Measurements from ENCODE around the gene SLC7A9. TPM values are rescaled to one million over a fixed set of nuclear protein-coding genes. Genes with fewer than 3 reads are reported as not detected.

The SLC7A9 gene
- total and polyA plus RNA-seq, 2 experiments from 2014 or later: 0.19 TPM; not detected in 1

GRCh38 chr19:32878988-32879387, 9.4 kb upstream of the SLC7A9 start:
- H2AFZ ChIP-seq: no peak overlapping the region
- DNase-seq (ENCODE audit: low spot score) (no peak), ATAC-seq (no peak)
- Mint-ChIP-seq H3K4me3 (no peak overlapping the region), H3K9me3 (no peaks in the 10 kb centered on the region), H3K27me3 (ENCODE audit: insufficient read depth, low read depth, poor library complexity) (peaks cover 6% of the 10 kb centered on the region), H3K4me1 (peaks cover 7% of the 10 kb centered on the region), H3K27ac (no peak overlapping the region), H3K36me3 (ENCODE audit: low read depth) (no peaks in the 10 kb centered on the region)
- H4K20me1 ChIP-seq (replicated peaks; ENCODE audit: insufficient read depth): no peaks in the 10 kb centered on the region
- no peaks in the 10 kb centered on the region for H3K79me2 ChIP-seq (replicated peaks; ENCODE audit: insufficient read depth)
- no peaks in the 10 kb centered on the region for H3F3A ChIP-seq (replicated peaks; ENCODE audit: low read depth)
- H3K4me2 ChIP-seq: no peak overlapping the region
- no peaks in the 10 kb centered on the region for H3K4me1 ChIP-seq (ENCODE audit: insufficient read depth)
- no peaks in the 10 kb centered on the region for H3K27me3 ChIP-seq (ENCODE audit: insufficient read depth)
- H3K9me2 ChIP-seq (ENCODE audit: insufficient read depth): no peaks in the 10 kb centered on the region
- TF ChIP-seq REST (IDR thresholded peaks at IDR 0.05; ENCODE audit: unreplicated experiment) (no peak), EZH2phosphoT487 (IDR thresholded peaks at IDR 0.05; ENCODE audit: unreplicated experiment) (no peak), JUNB (IDR thresholded peaks at IDR 0.05; ENCODE audit: unreplicated experiment) (no peak), POLR2AphosphoS5 (IDR thresholded peaks at IDR 0.05; ENCODE audit: low read depth) (no peak), NANOG (IDR thresholded peaks at IDR 0.05; ENCODE audit: borderline replicate concordance) (no peak), EZH2 (IDR thresholded peaks at IDR 0.05; ENCODE audit: low read depth, unreplicated experiment) (no peak), STAT1 (IDR thresholded peaks at IDR 0.05; ENCODE audit: unreplicated experiment) (no peak), ZNF462 (CRISPR knock-in tag; IDR thresholded peaks at IDR 0.05) (no peak)
- no peak overlapping the region for H3K4me3 ChIP-seq
- H3K36me3 ChIP-seq (ENCODE audit: insufficient read depth): no peaks in the 10 kb centered on the region
- no peak overlapping the region for H3K27ac ChIP-seq (ENCODE audit: low read depth)

Measured in GM23338 (cell line).